Muscle layer of colon (tissue), 2 donors: ENCODE measurements around the gene YTHDF1.

Source experiments
- H3K27ac ChIP-seq: one replicate; pipeline ENCODE4 v1.7.0; 2013; ENCODE audit warnings: low read depth, mild to moderate bottlenecking, low read length, moderate library complexity
- H3K27me3 ChIP-seq, 2 donors: one replicate each; pipeline ENCODE4 v1.7.0; 2013; ENCODE audit warnings: low read length in 2 of 2, mild to moderate bottlenecking in 2 of 2; ENCODE audit not compliant: insufficient read depth in 2 of 2, control insufficient read depth in 1 of 2
- H3K36me3 ChIP-seq: one replicate; pipeline ENCODE4 v1.7.0; 2013; ENCODE audit warnings: mild to moderate bottlenecking, low read length; ENCODE audit not compliant: insufficient read depth
- H3K4me1 ChIP-seq: one replicate; pipeline ENCODE4 v1.7.0; 2013; ENCODE audit warnings: mild to moderate bottlenecking, low read length; ENCODE audit not compliant: insufficient read depth
- H3K4me3 ChIP-seq, 2 donors: one replicate each; pipeline ENCODE4 v1.7.0; 2013; ENCODE audit warnings: low read length in 2 of 2, low read depth in 1 of 2, mild to moderate bottlenecking in 1 of 2, moderate library complexity in 1 of 2
- H3K9ac ChIP-seq: one replicate; pipeline ENCODE4 v1.7.0; 2013; ENCODE audit warnings: low read length
- H3K9me3 ChIP-seq: one replicate; pipeline ENCODE4 v1.7.0; 2013; ENCODE audit warnings: mild to moderate bottlenecking, low read length
- donor health status: abdominal sarcoma.
- donor health status: Adenocarcinoma of cecum.

Gene YTHDF1

GRCh38 chr20:63216041-63216848 lies at the start of gene YTHDF1:
Gene YTHDF1 (minus strand): TSS chr20:63216131. CDS start chr20:63215892, 239 bp downstream.
- Histone ChIP-seq H3K9me3 (no peaks in the 10 kb centered on the region), H3K9ac (peak within 1 kb of the TSS; percentile 78), H3K4me3 (peak within 1 kb of the TSS; percentile 74 to 93), H3K36me3 (peaks cover 15% of the 10 kb centered on the region), H3K4me1 (peaks cover 43% of the 10 kb centered on the region), H3K27me3 (no peaks in the 10 kb centered on the region), H3K27ac (peak within 1 kb of the TSS; percentile 88)

GRCh38 chr20:63264519-63264918 lies 48.6 kb upstream of the YTHDF1 start:
- H3K9ac ChIP-seq = no peak overlapping the region
- no peaks in the 10 kb centered on the region for H3K9me3 ChIP-seq
- H3K36me3 ChIP-seq = no peaks in the 10 kb centered on the region
- no peaks in the 10 kb centered on the region for H3K4me1 ChIP-seq
- peaks cover 6 to 35% of the 10 kb centered on the region in 2 donors for H3K27me3 ChIP-seq
- H3K4me3 ChIP-seq = no peak overlapping the region
- H3K27ac ChIP-seq = no peak overlapping the region

- Histone ChIP-seq H3K27ac (no peak overlapping the region), H3K27me3 (peaks cover 6 to 35% of the 10 kb centered on the region in 2 donors), H3K9ac (no peak overlapping the region), H3K36me3 (no peaks in the 10 kb centered on the region), H3K4me3 (no peak overlapping the region), H3K4me1 (no peaks in the 10 kb centered on the region), H3K9me3 (no peaks in the 10 kb centered on the region)
These were observed 48.1 kb upstream of the YTHDF1 start for GRCh38 chr20:63264000-63264399.

- H3K27ac ChIP-seq = no peak overlapping the region
- no peak overlapping the region for H3K9ac ChIP-seq
- H3K9me3 ChIP-seq = no peaks in the 10 kb centered on the region
- H3K4me1 ChIP-seq = no peaks in the 10 kb centered on the region
- H3K36me3 ChIP-seq = no peaks in the 10 kb centered on the region
- no peak overlapping the region for H3K4me3 ChIP-seq
- H3K27me3 ChIP-seq = peaks cover 0 to 26% of the 10 kb centered on the region in 2 donors
These were observed 46.9 kb upstream of the YTHDF1 start for GRCh38 chr20:63262836-63263235.

GRCh38 chr20:63261795-63262528 lies 46.0 kb upstream of the YTHDF1 start:
- Histone ChIP-seq H3K4me3 (no peak overlapping the region), H3K27ac (no peak overlapping the region), H3K36me3 (no peaks in the 10 kb centered on the region), H3K9me3 (no peaks in the 10 kb centered on the region), H3K9ac (no peak overlapping the region), H3K4me1 (no peaks in the 10 kb centered on the region), H3K27me3 (peaks cover 0 to 18% of the 10 kb centered on the region in 2 donors)

- no peaks in the 10 kb centered on the region for H3K36me3 ChIP-seq
- peaks cover 0 to 18% of the 10 kb centered on the region in 2 donors for H3K27me3 ChIP-seq
- no peak overlapping the region for H3K4me3 ChIP-seq
- H3K27ac ChIP-seq = no peak overlapping the region
- no peak overlapping the region for H3K9ac ChIP-seq
- no peaks in the 10 kb centered on the region for H3K9me3 ChIP-seq
- H3K4me1 ChIP-seq = no peaks in the 10 kb centered on the region
These were observed 45.3 kb upstream of the YTHDF1 start for GRCh38 chr20:63261060-63261794.

- no peak overlapping the region for H3K27ac ChIP-seq
- H3K4me1 ChIP-seq = no peaks in the 10 kb centered on the region
- no peak overlapping the region for H3K9ac ChIP-seq
- no peak overlapping the region for H3K4me3 ChIP-seq
- no peaks in the 10 kb centered on the region for H3K9me3 ChIP-seq
- no peaks in the 10 kb centered on the region for H3K36me3 ChIP-seq
- H3K27me3 ChIP-seq = peaks cover 0 to 15% of the 10 kb centered on the region in 2 donors
These were observed 44.6 kb upstream of the YTHDF1 start for GRCh38 chr20:63260521-63260920.

GRCh38 chr20:63259734-63260460 lies 44.0 kb upstream of the YTHDF1 start:
- H3K9me3 ChIP-seq = no peaks in the 10 kb centered on the region
- H3K27me3 ChIP-seq = peaks cover 0 to 18% of the 10 kb centered on the region in 2 donors
- H3K4me3 ChIP-seq = no peak overlapping the region
- no peak overlapping the region for H3K27ac ChIP-seq
- no peaks in the 10 kb centered on the region for H3K36me3 ChIP-seq
- H3K9ac ChIP-seq = no peak overlapping the region
- H3K4me1 ChIP-seq = no peaks in the 10 kb centered on the region

GRCh38 chr20:63258781-63259180 lies 42.9 kb upstream of the YTHDF1 start:
- Histone ChIP-seq H3K4me3 (no peak overlapping the region), H3K9me3 (no peaks in the 10 kb centered on the region), H3K9ac (no peak overlapping the region), H3K27ac (no peak overlapping the region), H3K36me3 (no peaks in the 10 kb centered on the region), H3K27me3 (peaks cover 0 to 25% of the 10 kb centered on the region in 2 donors), H3K4me1 (no peaks in the 10 kb centered on the region)

- Histone ChIP-seq H3K27me3 (peaks cover 9 to 28% of the 10 kb centered on the region in 2 donors), H3K4me3 (no peak overlapping the region), H3K4me1 (no peaks in the 10 kb centered on the region), H3K27ac (no peak overlapping the region), H3K9ac (no peak overlapping the region), H3K9me3 (no peaks in the 10 kb centered on the region), H3K36me3 (no peaks in the 10 kb centered on the region)
These were observed 41.7 kb upstream of the YTHDF1 start for GRCh38 chr20:63257629-63258028.

- no peak overlapping the region for H3K27ac ChIP-seq
- peaks cover 9 to 29% of the 10 kb centered on the region in 2 donors for H3K27me3 ChIP-seq
- no peaks in the 10 kb centered on the region for H3K36me3 ChIP-seq
- H3K9me3 ChIP-seq = no peaks in the 10 kb centered on the region
- no peak overlapping the region for H3K4me3 ChIP-seq
- no peak overlapping the region for H3K9ac ChIP-seq
- H3K4me1 ChIP-seq = no peaks in the 10 kb centered on the region
These were observed 41.0 kb upstream of the YTHDF1 start for GRCh38 chr20:63256954-63257353.
